Endothelial cell of umbilical vein (primary cell): ENCODE results near the gene ARHGEF5. TPM values are rescaled to one million over a fixed set of nuclear protein-coding genes. Genes with fewer than 3 reads are reported as not detected.

Source experiments
- BruUV-seq: library from RNA; stranded (reverse); fragments of 400-500 nt; replicated peaks from 2 replicates; lab custom pipeline; 2021; lab: Mats Ljungman, UMichigan
- CTCF ChIA-PET: fragments of 300-600, 350-600 bp; sonication (Branson Sonifier 250); formaldehyde crosslinking; loops from one replicate; lab custom pipeline; 2021; ENCODE audit warnings: antibody characterized with exemption, inconsistent platforms; lab: Charles Lee
- POLR2A ChIA-PET: fragments of 300-600, 350-600 bp; sonication (Branson Sonifier 250); formaldehyde crosslinking; loops from one replicate; lab custom pipeline; 2021; ENCODE audit warnings: antibody characterized with exemption, inconsistent platforms; lab: Charles Lee
- DNase-seq: peaks from one replicate; pipeline ENCODE4 v3.0.0-alpha.2; 2011; ENCODE audit warnings: low read depth, low spot score
- FAIRE-seq: peaks from 2 replicates; lab custom pipeline; 2011; peaks lifted over from hg19 to GRCh38; lab: Jason Lieb, UNC
- H2AFZ ChIP-seq: 2 replicates; pipeline ENCODE4 v1.6.0; 2012; ENCODE audit warnings: low read depth, low read length, control low read depth, inconsistent platforms
- H3K27ac ChIP-seq: 2 replicates; pipeline ENCODE4 v1.5.1; 2011; ENCODE audit warnings: low read depth, mild to moderate bottlenecking, control low read depth, low read length, moderate library complexity; ENCODE audit not compliant: insufficient read depth
- H3K27me3 ChIP-seq, 2 experiments: 2 replicates each; pipeline versions ENCODE4 v1.6.0 to v1.6.1; 2011; ENCODE audit warnings: low read length in 2 of 2, mixed read lengths in 1 of 2; ENCODE audit not compliant: control insufficient read depth in 2 of 2, insufficient read depth in 2 of 2
- H3K36me3 ChIP-seq, 2 experiments: 2 replicates in 1 of 2; 3 replicates in 1 of 2; pipeline ENCODE4 v1.5.1; 2011; ENCODE audit warnings: low read length in 2 of 2, mild to moderate bottlenecking in 1 of 2, moderate library complexity in 1 of 2; ENCODE audit not compliant: control insufficient read depth in 2 of 2, insufficient read depth in 2 of 2; ENCODE audit errors: extremely low read depth in 1 of 2
- H3K4me1 ChIP-seq: 3 replicates; pipeline ENCODE4 v1.5.1; 2011; ENCODE audit warnings: mild to moderate bottlenecking, low read length; ENCODE audit not compliant: control insufficient read depth, insufficient read depth; ENCODE audit errors: extremely low read depth
- H3K4me2 ChIP-seq: 2 replicates; pipeline ENCODE4 v1.6.1; 2011; ENCODE audit warnings: low read length, control low read depth, mixed read lengths; ENCODE audit not compliant: insufficient read depth
- H3K4me3 ChIP-seq, 3 experiments: fragments of 200-600 bp in 1 of 3; sonication (generic), shearing (Covaris generic) in 1 of 3; replicated peaks in 1 of 3; 2 replicates each; pipeline ENCODE4 v1.5.1; 2011 to 2016; ENCODE audit warnings: control low read depth in 3 of 3, low read length in 3 of 3, mild to moderate bottlenecking in 2 of 3, inconsistent platforms in 1 of 3, low read depth in 1 of 3, moderate library complexity in 1 of 3; ENCODE audit not compliant: insufficient read depth in 1 of 3
- H3K79me2 ChIP-seq: 2 replicates; pipeline ENCODE4 v1.6.0; 2012; ENCODE audit warnings: low read length, inconsistent platforms; ENCODE audit not compliant: control insufficient read depth, insufficient read depth
- H3K9ac ChIP-seq: replicated peaks from 2 replicates; pipeline ENCODE3; 2011; ENCODE audit warnings: low read length, control low read depth; ENCODE audit not compliant: insufficient read depth; ENCODE audit errors: extremely low read depth
- H3K9me1 ChIP-seq: replicated peaks from 3 replicates; pipeline ENCODE4 v1.6.0; 2011; ENCODE audit warnings: mild to moderate bottlenecking, low read length; ENCODE audit not compliant: control insufficient read depth, insufficient read depth; ENCODE audit errors: extremely low read depth
- H3K9me3 ChIP-seq: replicated peaks from 2 replicates; pipeline ENCODE4 v1.5.1; 2012; ENCODE audit warnings: low read length, inconsistent platforms; ENCODE audit not compliant: control insufficient read depth, insufficient read depth
- H4K20me1 ChIP-seq: replicated peaks from 2 replicates; pipeline ENCODE3; 2011; ENCODE audit warnings: mild to moderate bottlenecking, low read length; ENCODE audit not compliant: control insufficient read depth, insufficient read depth; ENCODE audit errors: extremely low read depth
- EZH2 ChIP-seq: IDR thresholded peaks from 2 replicates; pipeline ENCODE4 v1.6.1; 2012; ENCODE audit warnings: borderline replicate concordance, low read depth, mild to moderate bottlenecking, moderate library complexity, low read length, inconsistent platforms; ENCODE audit not compliant: severe bottlenecking
- FOS ChIP-seq: IDR thresholded peaks from 2 replicates; pipeline ENCODE4 v1.6.1; 2011; ENCODE audit warnings: mild to moderate bottlenecking, low read length, moderate library complexity, borderline replicate concordance; ENCODE audit not compliant: insufficient read depth
- GATA2 ChIP-seq: IDR thresholded peaks from 2 replicates; pipeline ENCODE4 v1.7.0; 2011; ENCODE audit warnings: low read depth, mild to moderate bottlenecking, moderate library complexity, mixed read lengths, low read length; ENCODE audit not compliant: insufficient read length, insufficient read depth
- JUN ChIP-seq: IDR thresholded peaks from 2 replicates; pipeline ENCODE4 v1.6.1; 2011; ENCODE audit warnings: borderline replicate concordance, low read depth; ENCODE audit not compliant: insufficient read length, insufficient read depth
- MAX ChIP-seq: IDR thresholded peaks from 2 replicates; pipeline ENCODE4 v1.6.1; 2011; ENCODE audit not compliant: insufficient read depth, insufficient read length
- MYC ChIP-seq: IDR thresholded peaks from one replicate; pipeline ENCODE4 v1.6.1; 2011; ENCODE audit warnings: mild to moderate bottlenecking, low read depth, low read length
- POLR2A ChIP-seq: IDR thresholded peaks from 2 replicates; pipeline ENCODE4 v1.6.1; 2012; ENCODE audit warnings: low read depth, mild to moderate bottlenecking, control low read depth, low read length
- dilution Hi-C: fragments of 300-500 bp; cut with MboI; formaldehyde crosslinking; loops from one replicate; pipeline ENCODE4 v1.15.0; 2019; ENCODE audit warnings: low sequenced_read_pairs; ENCODE audit not compliant: extremely low pct_ligation_motif_present
- intact Hi-C: fragments of 100-400 bp; cut with micrococcal nuclease; formaldehyde crosslinking; loops from one replicate; pipeline ENCODE4 v1.10.0; 2022
- polyA plus RNA-seq, 4 experiments: library from polyadenylated mRNA; depleted of rRNA in 3 of 4; stranded (reverse) in 3 of 4; unstranded in 1 of 4; fragments of >200 nt; gene quantifications; 2 replicates each; pipeline versions ENCODE4 v1.2.1 to v1.2.3, GENCODE V29; 2011 to 2012; ENCODE audit warnings: missing spikeins in 1 of 4
- total RNA-seq: library from RNA; stranded (reverse); gene quantifications from 2 replicates; pipeline ENCODE4 v1.2.3, GENCODE V29; 2021

ARHGEF5 gene
- total and polyA plus RNA-seq, 2 donors (not counting 3 experiments of a cell fraction or from before 2014, with no cell fraction given), result 1.1 to 1.5 TPM

GRCh38 chr7:144397086-144397485 lies 41.9 kb downstream of the ARHGEF5 start:
- CTCF ChIA-PET, result interaction anchor here (1.5 to 1.7 kb wide), 2 partner anchors 220 to 269 kb away, joined by 3 to 5 read pairs; no protein-coding TSS in a partner anchor
- BruUV-seq, result no TSS peak
- intact Hi-C loops, result loop anchor here (5.0 to 10.0 kb wide), 2 partner anchors 40 to 492 kb away; partner anchors contain the start of gene TCAF1
- H3K4me3 ChIP-seq, result no peak overlapping the region
- no peaks in the 10 kb centered on the region for H3K9me1 ChIP-seq
- POLR2A ChIA-PET, result no interaction called here
- H3K9ac ChIP-seq, result no peak overlapping the region
- H3K27me3 ChIP-seq, result no peaks in the 10 kb centered on the region
- no peaks in the 10 kb centered on the region for H4K20me1 ChIP-seq
- no peaks in the 10 kb centered on the region for H3K36me3 ChIP-seq
- no peak for TF ChIP-seq GATA2
- no peak for TF ChIP-seq EZH2
- no peak for TF ChIP-seq MYC
- TF ChIP-seq MAX, result no peak
- TF ChIP-seq JUN, result no peak
- TF ChIP-seq FOS, result no peak
- TF ChIP-seq POLR2A, result no peak
- no peaks in the 10 kb centered on the region for H3K79me2 ChIP-seq
- H2AFZ ChIP-seq, result no peak overlapping the region
- dilution Hi-C loops, result no loop called here
- H3K9me3 ChIP-seq, result no peaks in the 10 kb centered on the region
- H3K4me1 ChIP-seq, result no peaks in the 10 kb centered on the region
- no peak overlapping the region for H3K27ac ChIP-seq
- no peak for DNase-seq
- H3K4me2 ChIP-seq, result no peak overlapping the region
- no peak for FAIRE-seq

- Histone ChIP-seq H3K4me3 (no peak overlapping the region), H3K4me2 (no peak overlapping the region), H3K79me2 (no peaks in the 10 kb centered on the region), H3K27ac (no peak overlapping the region), H3K27me3 (no peaks in the 10 kb centered on the region), H3K9me3 (no peaks in the 10 kb centered on the region), H2AFZ (no peak overlapping the region), H3K36me3 (no peaks in the 10 kb centered on the region), H3K9ac (no peak overlapping the region), H3K4me1 (no peaks in the 10 kb centered on the region), H4K20me1 (no peaks in the 10 kb centered on the region), H3K9me1 (no peaks in the 10 kb centered on the region)
- ChIA-PET CTCF (no interaction called here), POLR2A (no interaction called here)
- dilution Hi-C loops (no loop called here), intact Hi-C loops (loop anchor here (5.0 to 10.0 kb wide), 2 partner anchors 39 to 493 kb away; partner anchors contain the start of gene TCAF1)
- BruUV-seq, result no TSS peak
- TF ChIP-seq GATA2 (no peak), POLR2A (no peak), EZH2 (no peak)
- DNase-seq (no peak), FAIRE-seq (no peak)
Observed at GRCh38 chr7:144398291-144398690, 43.1 kb downstream of the ARHGEF5 start.
